MM.1S (cell line): ENCODE data around the gene CCIN.

Source experiments
- DNase-seq: peaks from one replicate; pipeline ENCODE4 v3.0.0-alpha.2; 2015
- H2AFZ ChIP-seq: fragments of 300-600 bp; sonication (generic); 2 replicates; pipeline ENCODE4 v1.6.0; 2016; ENCODE audit warnings: antibody characterized with exemption, low read length
- H3F3A ChIP-seq: fragments of 300-600 bp; sonication (generic); 2 replicates; pipeline ENCODE4 v1.6.1; 2016; ENCODE audit warnings: mild to moderate bottlenecking, antibody characterized with exemption, low read length, moderate library complexity, mixed read lengths; ENCODE audit not compliant: insufficient read depth
- H3K27ac ChIP-seq: fragments of 300-600 bp; sonication (generic); 2 replicates; pipeline ENCODE4 v1.5.1; 2016; ENCODE audit warnings: mild to moderate bottlenecking, low read length
- H3K27me3 ChIP-seq: fragments of 300-600 bp; sonication (generic); replicated peaks from 2 replicates; pipeline ENCODE4 v1.6.0; 2016; ENCODE audit warnings: low read length; ENCODE audit not compliant: insufficient read depth
- H3K36me3 ChIP-seq: fragments of 300-600 bp; sonication (generic); replicated peaks from 2 replicates; pipeline ENCODE4 v1.6.1; 2016; ENCODE audit warnings: mild to moderate bottlenecking, low read length, mixed read lengths; ENCODE audit not compliant: insufficient read depth
- H3K4me1 ChIP-seq: fragments of 300-600 bp; sonication (generic); 2 replicates; pipeline ENCODE4 v1.6.1; 2016; ENCODE audit warnings: low read length, mixed read lengths
- H3K4me2 ChIP-seq: fragments of 300-600 bp; sonication (generic); 2 replicates; pipeline ENCODE4 v1.6.0; 2016; ENCODE audit warnings: low read depth, low read length
- H3K4me3 ChIP-seq: fragments of 300-600 bp; sonication (generic); 2 replicates; pipeline ENCODE4 v1.5.1; 2016; ENCODE audit warnings: low read length, mixed read lengths
- H3K79me2 ChIP-seq: fragments of 300-600 bp; sonication (generic); 2 replicates; pipeline ENCODE4 v1.6.1; 2016; ENCODE audit warnings: mixed run types, low read length, mixed read lengths
- H3K9ac ChIP-seq: fragments of 300-600 bp; sonication (generic); 2 replicates; pipeline ENCODE4 v1.6.1; 2016; ENCODE audit warnings: low read length, mixed read lengths
- H3K9me2 ChIP-seq: fragments of 300-600 bp; sonication (generic); replicated peaks from 2 replicates; pipeline ENCODE4 v1.6.1; 2016; ENCODE audit warnings: mild to moderate bottlenecking, low read length, mixed read lengths; ENCODE audit not compliant: insufficient read depth
- H3K9me3 ChIP-seq: fragments of 300-600 bp; sonication (generic); replicated peaks from 2 replicates; pipeline ENCODE4 v1.6.1; 2016; ENCODE audit warnings: mild to moderate bottlenecking, low read length, mixed read lengths; ENCODE audit not compliant: insufficient read depth
- H4K20me1 ChIP-seq: fragments of 300-600 bp; sonication (generic); 2 replicates; pipeline ENCODE4 v1.6.1; 2016; ENCODE audit warnings: mild to moderate bottlenecking, low read length, moderate library complexity, mixed read lengths; ENCODE audit not compliant: insufficient read depth
- EZH2 ChIP-seq: fragments of 300-600 bp; sonication (generic); optimal IDR thresholded peaks from 2 replicates; pipeline ENCODE3; 2017; ENCODE audit warnings: low read depth, mild to moderate bottlenecking, antibody characterized with exemption, low read length, mixed read lengths
- EZH2phosphoT487 ChIP-seq: fragments of 300-600 bp; sonication (generic); IDR thresholded peaks from 2 replicates; pipeline ENCODE4 v1.6.1; 2018; ENCODE audit warnings: antibody characterized with exemption, low read length
- TF ChIP-seq, protein P1 (sequence below): fragments of 300-600 bp; sonication (generic); IDR thresholded peaks from 2 replicates; pipeline ENCODE4 v1.5.1; 2016; ENCODE audit warnings: antibody characterized with exemption, low read length, mixed read lengths

Gene CCIN

DNA sequence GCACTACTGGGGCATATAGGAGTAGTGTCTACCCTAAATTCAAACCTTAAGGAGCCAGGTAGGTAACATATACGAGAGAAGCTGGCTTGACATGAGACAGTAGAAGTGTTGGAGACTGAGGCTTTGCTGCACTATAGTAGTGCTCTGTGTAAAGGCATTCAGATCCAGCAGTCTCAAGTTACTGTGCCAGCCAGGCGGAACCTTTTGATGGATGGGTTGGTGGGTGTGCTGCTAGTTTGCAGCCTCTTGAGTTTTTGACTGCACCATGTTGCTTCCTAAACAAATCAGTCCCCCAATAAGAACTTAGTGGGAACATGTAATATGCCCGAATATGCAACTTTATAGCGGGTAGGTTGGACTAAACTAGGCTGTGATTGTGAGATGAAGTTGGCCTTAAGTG, 23.0 kb downstream of the CCIN start:
- H3K36me3 ChIP-seq: 0 out of 2 replicates have a peak, but pooled peaks cover 2% of the 10 kb centered on the region
- no peak overlapping the region for H3K27ac ChIP-seq
- peaks cover 32% of the 10 kb centered on the region for H4K20me1 ChIP-seq
- no peaks in the 10 kb centered on the region for H3K9me2 ChIP-seq
- H3F3A ChIP-seq: no peaks in the 10 kb centered on the region
- H3K4me1 ChIP-seq: peaks cover 29% of the 10 kb centered on the region
- H3K4me3 ChIP-seq: peak overlapping the region; percentile 95
- no peaks in the 10 kb centered on the region for H3K9me3 ChIP-seq
- H2AFZ ChIP-seq: no peak overlapping the region
- H3K9ac ChIP-seq: peak overlapping the region; percentile 89; the same call in 1 of the 2 replicates
- H3K4me2 ChIP-seq: peak overlapping the region; percentile 73
- TF ChIP-seq, protein P1, sequence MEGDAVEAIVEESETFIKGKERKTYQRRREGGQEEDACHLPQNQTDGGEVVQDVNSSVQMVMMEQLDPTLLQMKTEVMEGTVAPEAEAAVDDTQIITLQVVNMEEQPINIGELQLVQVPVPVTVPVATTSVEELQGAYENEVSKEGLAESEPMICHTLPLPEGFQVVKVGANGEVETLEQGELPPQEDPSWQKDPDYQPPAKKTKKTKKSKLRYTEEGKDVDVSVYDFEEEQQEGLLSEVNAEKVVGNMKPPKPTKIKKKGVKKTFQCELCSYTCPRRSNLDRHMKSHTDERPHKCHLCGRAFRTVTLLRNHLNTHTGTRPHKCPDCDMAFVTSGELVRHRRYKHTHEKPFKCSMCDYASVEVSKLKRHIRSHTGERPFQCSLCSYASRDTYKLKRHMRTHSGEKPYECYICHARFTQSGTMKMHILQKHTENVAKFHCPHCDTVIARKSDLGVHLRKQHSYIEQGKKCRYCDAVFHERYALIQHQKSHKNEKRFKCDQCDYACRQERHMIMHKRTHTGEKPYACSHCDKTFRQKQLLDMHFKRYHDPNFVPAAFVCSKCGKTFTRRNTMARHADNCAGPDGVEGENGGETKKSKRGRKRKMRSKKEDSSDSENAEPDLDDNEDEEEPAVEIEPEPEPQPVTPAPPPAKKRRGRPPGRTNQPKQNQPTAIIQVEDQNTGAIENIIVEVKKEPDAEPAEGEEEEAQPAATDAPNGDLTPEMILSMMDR: no peak
- no peak for TF ChIP-seq EZH2phosphoT487
- TF ChIP-seq EZH2: no peak
- no peak for DNase-seq
- peaks cover 62% of the 10 kb centered on the region for H3K79me2 ChIP-seq
- no peaks in the 10 kb centered on the region for H3K27me3 ChIP-seq

DNA sequence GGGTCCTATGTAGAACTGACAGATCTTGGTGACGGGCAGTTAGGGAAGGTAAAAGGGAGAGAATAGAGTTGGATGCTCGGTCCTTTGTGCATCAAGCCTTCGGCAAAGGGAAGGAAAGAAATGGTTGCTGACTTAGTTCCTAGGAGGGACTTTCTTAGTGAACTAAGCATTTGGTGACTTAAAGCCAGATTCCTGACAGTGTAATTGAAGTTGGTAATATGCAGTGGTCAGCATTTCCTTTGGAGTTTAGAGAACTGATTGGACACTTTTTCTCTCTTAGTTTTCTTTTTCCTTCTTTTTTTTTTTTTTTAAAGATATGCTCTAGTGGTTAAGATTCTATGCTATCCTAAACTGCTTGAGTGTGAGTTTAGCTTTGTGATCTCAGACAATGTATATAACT, 23.8 kb downstream of the CCIN start:
- no peak overlapping the region for H3K27ac ChIP-seq
- H3K4me2 ChIP-seq: peak overlapping the region; percentile 73
- no peaks in the 10 kb centered on the region for H3F3A ChIP-seq
- H3K4me3 ChIP-seq: peak overlapping the region; percentile 95
- no peak overlapping the region for H2AFZ ChIP-seq
- H3K4me1 ChIP-seq: peaks cover 23% of the 10 kb centered on the region
- H3K79me2 ChIP-seq: peaks cover 71% of the 10 kb centered on the region
- peak overlapping the region; percentile 6; the same call in 1 of the 2 replicates for H3K9ac ChIP-seq
- H3K9me2 ChIP-seq: no peaks in the 10 kb centered on the region
- no peak for DNase-seq
- no peaks in the 10 kb centered on the region for H3K27me3 ChIP-seq
- H3K36me3 ChIP-seq: 0 out of 2 replicates have a peak, but pooled peaks cover 2% of the 10 kb centered on the region
- H3K9me3 ChIP-seq: no peaks in the 10 kb centered on the region
- peaks cover 32% of the 10 kb centered on the region for H4K20me1 ChIP-seq
- TF ChIP-seq EZH2phosphoT487 (no peak), EZH2 (no peak)
- TF ChIP-seq, protein P1: no peak

DNA sequence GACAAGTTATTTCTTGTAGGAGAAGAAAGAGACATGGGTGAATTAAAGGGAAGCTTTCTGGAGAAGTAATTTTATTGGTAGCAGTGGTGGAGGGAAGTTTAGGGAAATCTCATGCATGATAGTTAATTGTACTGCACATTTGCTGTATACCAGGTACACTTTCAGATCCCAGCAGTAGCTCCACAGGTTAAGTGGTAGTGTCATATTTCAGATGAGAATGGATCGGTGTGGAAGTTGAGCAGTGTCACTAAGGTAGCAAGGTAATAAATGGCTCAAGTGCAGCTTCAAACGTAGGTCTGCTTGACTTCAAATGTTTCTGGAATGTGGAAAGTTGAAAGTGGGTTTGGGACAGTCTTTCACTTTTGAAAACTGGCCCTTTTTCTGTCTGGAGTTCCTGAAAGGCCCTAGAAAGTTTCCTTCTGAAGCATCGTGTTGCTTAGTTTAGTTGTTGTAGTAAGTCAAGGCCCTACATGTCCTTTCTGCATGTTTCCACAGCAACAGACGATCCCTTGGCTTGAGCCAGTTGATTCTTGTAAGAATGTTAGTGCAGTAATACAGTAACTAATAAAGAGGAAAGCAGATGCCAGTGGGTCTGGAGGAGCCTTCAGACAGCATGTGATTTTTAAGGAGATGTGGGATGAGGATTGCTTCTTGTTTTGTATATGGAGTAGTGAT, 25.3 kb downstream of the CCIN start:
- H4K20me1 ChIP-seq: peaks cover 32% of the 10 kb centered on the region

More for the DNA sequence above, 25.3 kb downstream of the CCIN start:
- DNase-seq: no peak
- TF ChIP-seq EZH2 (no peak), EZH2phosphoT487 (no peak)
- TF ChIP-seq, protein P1: no peak
- Histone ChIP-seq H3K9me2 (no peaks in the 10 kb centered on the region), H3K4me3 (no peak overlapping the region), H3K9me3 (no peaks in the 10 kb centered on the region), H2AFZ (no peak overlapping the region), H3F3A (no peaks in the 10 kb centered on the region), H3K9ac (no peak overlapping the region), H3K36me3 (0 out of 2 replicates have a peak, but pooled peaks cover 2% of the 10 kb centered on the region), H3K4me1 (peaks cover 23% of the 10 kb centered on the region), H3K27me3 (no peaks in the 10 kb centered on the region), H3K79me2 (peaks cover 80% of the 10 kb centered on the region), H3K27ac (no peak overlapping the region), H3K4me2 (no peak overlapping the region)
